Trophoblast cell (in vitro differentiated cells and primary cell): ENCODE measurements around the gene CZIB.

Source experiments
- DNase-seq, 2 donors: peaks; one replicate each; pipeline ENCODE4 v3.0.0-alpha.2; 2016
- H2AFZ ChIP-seq: 2 replicates; pipeline ENCODE4 v1.6.1; 2013; ENCODE audit warnings: low read length, moderate library complexity, mild to moderate bottlenecking; ENCODE audit not compliant: insufficient read depth, poor library complexity
- H2AK5ac ChIP-seq: 2 replicates; pipeline ENCODE4 v1.6.1; 2013; ENCODE audit warnings: mild to moderate bottlenecking, low read length
- H2BK120ac ChIP-seq: 2 replicates; pipeline ENCODE4 v1.6.1; 2013; ENCODE audit warnings: low read length, mild to moderate bottlenecking, moderate library complexity; ENCODE audit not compliant: insufficient read depth, poor library complexity
- H2BK12ac ChIP-seq: 2 replicates; pipeline ENCODE4 v1.6.1; 2013; ENCODE audit warnings: mild to moderate bottlenecking, low read length, moderate library complexity
- H2BK5ac ChIP-seq: 2 replicates; pipeline ENCODE4 v1.6.1; 2013; ENCODE audit warnings: low read length, low read depth, moderate library complexity, mild to moderate bottlenecking; ENCODE audit not compliant: poor library complexity
- H3K14ac ChIP-seq: 2 replicates; pipeline ENCODE4 v1.6.1; 2013; ENCODE audit warnings: mild to moderate bottlenecking, low read length
- H3K18ac ChIP-seq: 2 replicates; pipeline ENCODE4 v1.6.1; 2013; ENCODE audit warnings: mild to moderate bottlenecking, low read length
- H3K23ac ChIP-seq: 2 replicates; pipeline ENCODE4 v1.6.1; 2013; ENCODE audit warnings: low read length
- H3K27ac ChIP-seq: 2 replicates; pipeline ENCODE4 v1.5.1; 2013; ENCODE audit warnings: low read depth, mild to moderate bottlenecking, inconsistent platforms, low read length, moderate library complexity
- H3K27me3 ChIP-seq: 2 replicates; pipeline ENCODE4 v1.6.1; 2013; ENCODE audit warnings: inconsistent platforms, mild to moderate bottlenecking, low read length, moderate library complexity; ENCODE audit not compliant: insufficient read depth
- H3K36me3 ChIP-seq, 2 experiments: 1 replicate in 1 of 2; 2 replicates in 1 of 2; pipeline ENCODE4 v1.6.1; 2013; ENCODE audit warnings: low read length in 2 of 2, mild to moderate bottlenecking in 2 of 2, moderate library complexity in 1 of 2; ENCODE audit not compliant: insufficient read depth in 2 of 2, control insufficient read depth in 1 of 2
- H3K4ac ChIP-seq: 2 replicates; pipeline ENCODE4 v1.6.1; 2013; ENCODE audit warnings: low read depth, mild to moderate bottlenecking, low read length, moderate library complexity
- H3K4me1 ChIP-seq, 2 experiments: 1 replicate in 1 of 2; 2 replicates in 1 of 2; pipeline ENCODE4 v1.6.1; 2013; ENCODE audit warnings: low read length in 2 of 2, mild to moderate bottlenecking in 2 of 2, moderate library complexity in 1 of 2; ENCODE audit not compliant: insufficient read depth in 2 of 2, control insufficient read depth in 1 of 2
- H3K4me2 ChIP-seq: 2 replicates; pipeline ENCODE4 v1.6.1; 2013; ENCODE audit warnings: inconsistent platforms, mild to moderate bottlenecking, low read length, moderate library complexity
- H3K4me3 ChIP-seq: 2 replicates; pipeline ENCODE4 v1.5.1; 2013; ENCODE audit warnings: mild to moderate bottlenecking, low read depth, low read length, inconsistent platforms
- H3K79me1 ChIP-seq: one replicate; pipeline ENCODE4 v1.6.1; 2013; ENCODE audit warnings: low read length
- H3K79me2 ChIP-seq: 2 replicates; pipeline ENCODE4 v1.6.1; 2013; ENCODE audit warnings: low read length, mild to moderate bottlenecking; ENCODE audit not compliant: control insufficient read depth, insufficient read depth, poor library complexity
- H3K9ac ChIP-seq: 2 replicates; pipeline ENCODE4 v1.6.1; 2013; ENCODE audit warnings: mild to moderate bottlenecking, low read length
- H3K9me3 ChIP-seq: 2 replicates; pipeline ENCODE4 v1.6.1; 2013; ENCODE audit warnings: low read depth, mild to moderate bottlenecking, control low read depth, inconsistent platforms, low read length; ENCODE audit not compliant: insufficient read depth
- H4K12ac ChIP-seq: 2 replicates; pipeline ENCODE4 v1.6.1; 2013; ENCODE audit warnings: low read depth, mild to moderate bottlenecking, low read length, moderate library complexity
- H4K8ac ChIP-seq: 2 replicates; pipeline ENCODE4 v1.6.1; 2013; ENCODE audit warnings: low read depth, mild to moderate bottlenecking, low read length, moderate library complexity
- H4K91ac ChIP-seq: one replicate; pipeline ENCODE4 v1.6.1; 2013; ENCODE audit warnings: low read depth, mild to moderate bottlenecking, low read length, moderate library complexity
- WGBS: extraction: QIAGEN DNeasy Blood & Tissue Kit; methylation state at CpG from one replicate; pipeline ENCODE4 v1.1.7; 2013; ENCODE audit warnings: missing lambda C conversion rate; ENCODE audit not compliant: insufficient read length, insufficient coverage; ENCODE audit errors: extremely low coverage; 5-methylcytosine and 5-hydroxymethylcytosine counted together

CZIB gene

GRCh38 chr1:53265581-53265980 lies 45.1 kb upstream of the CZIB start:
- no peak overlapping the region for H3K4ac ChIP-seq
- H2AFZ ChIP-seq, result no peak overlapping the region
- no peaks in the 10 kb centered on the region for H3K4me1 ChIP-seq
- no peak overlapping the region for H3K14ac ChIP-seq
- no peak overlapping the region for H3K4me3 ChIP-seq
- no peak overlapping the region for H3K9ac ChIP-seq
- H2BK5ac ChIP-seq, result no peak overlapping the region
- H2BK120ac ChIP-seq, result no peak overlapping the region
- no peak overlapping the region for H3K27ac ChIP-seq
- no peak overlapping the region for H4K8ac ChIP-seq
- H3K23ac ChIP-seq, result no peak overlapping the region
- no peaks in the 10 kb centered on the region for H3K27me3 ChIP-seq
- no peaks in the 10 kb centered on the region for H3K79me2 ChIP-seq
- H3K36me3 ChIP-seq, result no peaks in the 10 kb centered on the region
- no peak overlapping the region for H3K18ac ChIP-seq
- DNase-seq, result no peak
- H4K12ac ChIP-seq, result no peak overlapping the region
- H2BK12ac ChIP-seq, result no peak overlapping the region
- no peaks in the 10 kb centered on the region for H3K79me1 ChIP-seq
- no peak overlapping the region for H3K4me2 ChIP-seq
- H3K9me3 ChIP-seq, result peaks cover 1% of the 10 kb centered on the region
- no peak overlapping the region for H4K91ac ChIP-seq
- H2AK5ac ChIP-seq, result no peak overlapping the region
- no CpG with 5 or more reads among the region's 4 CpGs for WGBS

- Histone ChIP-seq H3K4me1 (no peaks in the 10 kb centered on the region), H3K9me3 (no peaks in the 10 kb centered on the region), H2BK12ac (no peak overlapping the region), H3K4me2 (no peak overlapping the region), H2AFZ (no peak overlapping the region), H3K36me3 (no peaks in the 10 kb centered on the region), H4K8ac (no peak overlapping the region), H2BK120ac (no peak overlapping the region), H3K18ac (no peak overlapping the region), H3K79me2 (no peaks in the 10 kb centered on the region), H3K14ac (no peak overlapping the region), H2AK5ac (no peak overlapping the region), H3K27ac (no peak overlapping the region), H2BK5ac (no peak overlapping the region), H3K23ac (no peak overlapping the region), H3K9ac (no peak overlapping the region), H3K4me3 (no peak overlapping the region), H3K27me3 (no peaks in the 10 kb centered on the region), H3K79me1 (no peaks in the 10 kb centered on the region), H4K91ac (no peak overlapping the region), H4K12ac (no peak overlapping the region), H3K4ac (no peak overlapping the region)
- WGBS, result no CpG with 5 or more reads among the region's 11 CpGs
- no peak for DNase-seq
Observed at GRCh38 chr1:53264048-53264447, 43.6 kb upstream of the CZIB start.

GRCh38 chr1:53262000-53262399 lies 41.6 kb upstream of the CZIB start:
- Histone ChIP-seq H4K91ac (no peak overlapping the region), H3K23ac (no peak overlapping the region), H2BK5ac (no peak overlapping the region), H2BK12ac (no peak overlapping the region), H3K4ac (no peak overlapping the region), H4K8ac (no peak overlapping the region), H3K27me3 (no peaks in the 10 kb centered on the region), H3K79me1 (no peaks in the 10 kb centered on the region), H2BK120ac (no peak overlapping the region), H3K18ac (no peak overlapping the region), H3K79me2 (no peaks in the 10 kb centered on the region), H3K14ac (no peak overlapping the region), H3K9ac (no peak overlapping the region), H2AFZ (no peak overlapping the region), H3K4me3 (no peak overlapping the region), H3K27ac (no peak overlapping the region), H2AK5ac (no peak overlapping the region), H3K4me2 (no peak overlapping the region), H3K36me3 (no peaks in the 10 kb centered on the region), H4K12ac (no peak overlapping the region), H3K9me3 (no peaks in the 10 kb centered on the region), H3K4me1 (peaks cover 0 to 3% of the 10 kb centered on the region in 2 experiments)
- DNase-seq, result no peak
- WGBS, result no CpG with 5 or more reads among the region's 3 CpGs

- H3K4ac ChIP-seq, result no peak overlapping the region
- no peaks in the 10 kb centered on the region for H3K9me3 ChIP-seq
- H3K4me1 ChIP-seq, result peaks cover 0 to 6% of the 10 kb centered on the region in 2 experiments
- H2AK5ac ChIP-seq, result no peak overlapping the region
- H4K8ac ChIP-seq, result no peak overlapping the region
- H2BK5ac ChIP-seq, result no peak overlapping the region
- H3K9ac ChIP-seq, result no peak overlapping the region
- no peak overlapping the region for H4K12ac ChIP-seq
- no peak overlapping the region for H3K14ac ChIP-seq
- no peak overlapping the region for H3K4me3 ChIP-seq
- no peak overlapping the region for H4K91ac ChIP-seq
- no peak overlapping the region for H3K4me2 ChIP-seq
- H3K27ac ChIP-seq, result no peak overlapping the region
- H2AFZ ChIP-seq, result no peak overlapping the region
- no peak overlapping the region for H3K18ac ChIP-seq
- WGBS, result no CpG with 5 or more reads among the region's 4 CpGs
- H3K36me3 ChIP-seq, result no peaks in the 10 kb centered on the region
- no peak for DNase-seq
- no peak overlapping the region for H2BK12ac ChIP-seq
- no peak overlapping the region for H3K23ac ChIP-seq
- no peaks in the 10 kb centered on the region for H3K79me2 ChIP-seq
- no peaks in the 10 kb centered on the region for H3K79me1 ChIP-seq
- H3K27me3 ChIP-seq, result no peaks in the 10 kb centered on the region
- no peak overlapping the region for H2BK120ac ChIP-seq
Observed at GRCh38 chr1:53260631-53261247, 40.3 kb upstream of the CZIB start.
